ENCODE results near the gene GNB5. TPM values are rescaled to one million over a fixed set of nuclear protein-coding genes. Genes with fewer than 3 reads are reported as not detected.

Gene GNB5
- total RNA-seq, 2 experiments from 2014 or later = 11.8 to 19.6 TPM

- Mint-ChIP-seq H3K9me3 (ENCODE audit: low read depth) (no peaks in the 10 kb centered on the region), H3K27ac (no peak overlapping the region), H3K36me3 (ENCODE audit: low read depth) (no peaks in the 10 kb centered on the region), H3K4me3 (no peak overlapping the region), H3K4me1 (peaks cover 21% of the 10 kb centered on the region), H3K27me3 (no peaks in the 10 kb centered on the region)
- ChIA-PET CTCF (interaction anchor here (0.6 to 4.7 kb wide), 14 partner anchors 10 to 244 kb away, joined by 3 to 48 read pairs (median 4); no protein-coding TSS in a partner anchor), POLR2A (no interaction called here)
- intact Hi-C loops (cut with DNase I, micrococcal nuclease) = loop anchor here in 1 of 2 experiments (5.0 kb wide), 1 partner anchor 43 kb away; no protein-coding TSS in a partner anchor
- ATAC-seq (no peak), DNase-seq (no peak)
These were observed 34.0 kb upstream of the GNB5 start for GRCh38 chr15:52225230-52225629.

GRCh38 chr15:52224211-52224610, 33.0 kb upstream of the GNB5 start:
- Mint-ChIP-seq H3K4me1 (peaks cover 21% of the 10 kb centered on the region), H3K4me3 (no peak overlapping the region), H3K36me3 (ENCODE audit: low read depth) (no peaks in the 10 kb centered on the region), H3K9me3 (ENCODE audit: low read depth) (no peaks in the 10 kb centered on the region), H3K27me3 (no peaks in the 10 kb centered on the region), H3K27ac (no peak overlapping the region)
- ChIA-PET POLR2A (no interaction called here), CTCF (interaction anchor here (1.0 to 4.7 kb wide), 10 partner anchors 8 to 66 kb away, joined by 3 to 23 read pairs (median 4); no protein-coding TSS in a partner anchor)
- ATAC-seq = peak; percentile 51
- DNase-seq = peak; percentile 43
- intact Hi-C loops (cut with DNase I, micrococcal nuclease) = loop anchor here in 1 of 2 experiments (1.0 kb wide), 1 partner anchor 242 kb away; no protein-coding TSS in a partner anchor

- Mint-ChIP-seq H3K36me3 (ENCODE audit: low read depth) (no peaks in the 10 kb centered on the region), H3K27ac (peak overlapping the region; percentile 84), H3K9me3 (ENCODE audit: low read depth) (no peaks in the 10 kb centered on the region), H3K4me1 (peaks cover 19% of the 10 kb centered on the region), H3K27me3 (no peaks in the 10 kb centered on the region), H3K4me3 (peak overlapping the region; percentile 67)
- ChIA-PET CTCF (interaction anchor here (1.7 to 3.2 kb wide), 3 partner anchors 13 to 43 kb away, joined by 7 to 11 read pairs (median 7); no protein-coding TSS in a partner anchor), POLR2A (no interaction called here)
- intact Hi-C loops (cut with DNase I, micrococcal nuclease) = no loop called here
- peak; percentile 62 for ATAC-seq
- no peak for DNase-seq
These were observed 30.5 kb upstream of the GNB5 start for GRCh38 chr15:52221730-52222129.

- intact Hi-C loops (cut with DNase I, micrococcal nuclease) = no loop called here
- ChIA-PET CTCF (interaction anchor here (1.5 to 3.2 kb wide), 4 partner anchors 10 to 42 kb away, joined by 4 to 11 read pairs (median 7); no protein-coding TSS in a partner anchor), POLR2A (interaction anchor here (0.8 kb wide), 1 partner anchor 9 kb away, joined by 6 read pairs; no protein-coding TSS in a partner anchor)
- peak overlapping the region; percentile 86 for H3K27ac Mint-ChIP-seq
- no peaks in the 10 kb centered on the region for H3K27me3 Mint-ChIP-seq
- H3K9me3 Mint-ChIP-seq (ENCODE audit: low read depth) = no peaks in the 10 kb centered on the region
- peak overlapping the region; percentile 67 for H3K4me3 Mint-ChIP-seq
- H3K36me3 Mint-ChIP-seq (ENCODE audit: low read depth) = no peaks in the 10 kb centered on the region
- no peak for DNase-seq
- ATAC-seq = peak; percentile 20
- peaks cover 19% of the 10 kb centered on the region for H3K4me1 Mint-ChIP-seq
These were observed 29.9 kb upstream of the GNB5 start for GRCh38 chr15:52220937-52221660.

- no peak for ATAC-seq
These were observed 29.1 kb upstream of the GNB5 start for GRCh38 chr15:52220251-52220650.

GRCh38 chr15:52218816-52219215, 27.6 kb upstream of the GNB5 start:
- no peaks in the 10 kb centered on the region for H3K36me3 Mint-ChIP-seq (ENCODE audit: low read depth)
- H3K27ac Mint-ChIP-seq = no peak overlapping the region
- ChIA-PET CTCF (no interaction called here), POLR2A (no interaction called here)
- H3K9me3 Mint-ChIP-seq (ENCODE audit: low read depth) = no peaks in the 10 kb centered on the region
- DNase-seq (no peak), ATAC-seq (no peak)
- intact Hi-C loops (cut with DNase I, micrococcal nuclease) = no loop called here
- no peaks in the 10 kb centered on the region for H3K27me3 Mint-ChIP-seq
- peaks cover 19% of the 10 kb centered on the region for H3K4me1 Mint-ChIP-seq
- H3K4me3 Mint-ChIP-seq = no peak overlapping the region

More at GRCh38 chr15:52220251-52220650, 29.1 kb upstream of the GNB5 start:
- Mint-ChIP-seq H3K27me3 (no peaks in the 10 kb centered on the region), H3K9me3 (ENCODE audit: low read depth) (no peaks in the 10 kb centered on the region), H3K27ac (no peak overlapping the region), H3K4me1 (peaks cover 19% of the 10 kb centered on the region), H3K36me3 (ENCODE audit: low read depth) (no peaks in the 10 kb centered on the region), H3K4me3 (no peak overlapping the region)
- ChIA-PET CTCF (interaction anchor here (1.5 to 3.2 kb wide), 4 partner anchors 9 to 41 kb away, joined by 4 to 11 read pairs (median 7); no protein-coding TSS in a partner anchor), POLR2A (interaction anchor here (0.8 kb wide), 1 partner anchor 10 kb away, joined by 6 read pairs; no protein-coding TSS in a partner anchor)
- intact Hi-C loops (cut with DNase I, micrococcal nuclease) = no loop called here
- DNase-seq = no peak

GRCh38 chr15:52218371-52218770, 27.2 kb upstream of the GNB5 start:
- Mint-ChIP-seq H3K27ac (no peak overlapping the region), H3K36me3 (ENCODE audit: low read depth) (no peaks in the 10 kb centered on the region), H3K4me1 (peaks cover 19% of the 10 kb centered on the region), H3K4me3 (no peak overlapping the region), H3K9me3 (ENCODE audit: low read depth) (no peaks in the 10 kb centered on the region), H3K27me3 (no peaks in the 10 kb centered on the region)
- CTCF ChIA-PET = no interaction called here
- POLR2A ChIA-PET = no interaction called here
- intact Hi-C loops (cut with DNase I, micrococcal nuclease) = no loop called here
- no peak for DNase-seq
- no peak for ATAC-seq

- Mint-ChIP-seq H3K4me3 (no peak overlapping the region), H3K27ac (no peak overlapping the region), H3K4me1 (peaks cover 14% of the 10 kb centered on the region), H3K27me3 (no peaks in the 10 kb centered on the region), H3K36me3 (ENCODE audit: low read depth) (no peaks in the 10 kb centered on the region), H3K9me3 (ENCODE audit: low read depth) (no peaks in the 10 kb centered on the region)
- ChIA-PET POLR2A (no interaction called here), CTCF (interaction anchor here (0.7 to 4.5 kb wide), 5 partner anchors 9 to 39 kb away, joined by 3 to 48 read pairs (median 5); no protein-coding TSS in a partner anchor)
- peak; percentile 59 for DNase-seq
- peak; percentile 61 for ATAC-seq
- intact Hi-C loops (cut with DNase I, micrococcal nuclease) = no loop called here
These were observed 26.0 kb upstream of the GNB5 start for GRCh38 chr15:52217186-52217585.

- Mint-ChIP-seq H3K36me3 (ENCODE audit: low read depth) (no peaks in the 10 kb centered on the region), H3K4me1 (no peaks in the 10 kb centered on the region), H3K9me3 (ENCODE audit: low read depth) (no peaks in the 10 kb centered on the region), H3K4me3 (no peak overlapping the region), H3K27me3 (no peaks in the 10 kb centered on the region), H3K27ac (no peak overlapping the region)
- ATAC-seq = no peak
- DNase-seq = no peak
- POLR2A ChIA-PET = interaction anchor here (1.0 kb wide), 1 partner anchor 35 kb away, joined by 3 read pairs; no protein-coding TSS in a partner anchor
- intact Hi-C loops (cut with DNase I, micrococcal nuclease) = no loop called here
- CTCF ChIA-PET = interaction anchor here (0.6 to 4.5 kb wide), 11 partner anchors 8 to 326 kb away, joined by 3 to 48 read pairs (median 4); no protein-coding TSS in a partner anchor
These were observed 23.4 kb upstream of the GNB5 start for GRCh38 chr15:52214553-52214952.

- no peaks in the 10 kb centered on the region for H3K4me1 Mint-ChIP-seq
- DNase-seq = no peak
- POLR2A ChIA-PET = no interaction called here
These were observed 22.0 kb upstream of the GNB5 start for GRCh38 chr15:52213206-52213605.

GRCh38 chr15:52208306-52208946, 17.2 kb upstream of the GNB5 start:
- ChIA-PET POLR2A (no interaction called here), CTCF (interaction anchor here (0.5 to 3.2 kb wide), 38 partner anchors 9 to 525 kb away, joined by 3 to 18 read pairs (median 4); partner anchors contain the start of gene LEO1)
- no peaks in the 10 kb centered on the region for H3K36me3 Mint-ChIP-seq (ENCODE audit: low read depth)
- intact Hi-C loops (cut with DNase I, micrococcal nuclease) = loop anchor here in 1 of 2 experiments (1.0 to 2.0 kb wide), 2 partner anchors 28 to 46 kb away; no protein-coding TSS in a partner anchor
- H3K4me1 Mint-ChIP-seq = no peaks in the 10 kb centered on the region
- peak; percentile 99 for ATAC-seq
- H3K4me3 Mint-ChIP-seq = no peak overlapping the region
- no peaks in the 10 kb centered on the region for H3K27me3 Mint-ChIP-seq
- H3K9me3 Mint-ChIP-seq (ENCODE audit: low read depth) = no peaks in the 10 kb centered on the region
- no peak overlapping the region for H3K27ac Mint-ChIP-seq
- DNase-seq = peak; percentile 88

More at GRCh38 chr15:52213206-52213605, 22.0 kb upstream of the GNB5 start:
- no peak overlapping the region for H3K4me3 Mint-ChIP-seq
- CTCF ChIA-PET = interaction anchor here (0.8 to 4.5 kb wide), 4 partner anchors 13 to 48 kb away, joined by 3 to 48 read pairs (median 6); no protein-coding TSS in a partner anchor
- ATAC-seq = no peak
- no peak overlapping the region for H3K27ac Mint-ChIP-seq
- intact Hi-C loops (cut with DNase I, micrococcal nuclease) = no loop called here
- H3K9me3 Mint-ChIP-seq (ENCODE audit: low read depth) = no peaks in the 10 kb centered on the region
- no peaks in the 10 kb centered on the region for H3K27me3 Mint-ChIP-seq
- no peaks in the 10 kb centered on the region for H3K36me3 Mint-ChIP-seq (ENCODE audit: low read depth)

All from activated CD4-positive, alpha-beta T cell treated with anti-CD3 and anti-CD28 coated beads for 36 hours (primary cell).